ENCODE measurements around the gene WWOX. TPM values are rescaled to one million over a fixed set of nuclear protein-coding genes. Genes with fewer than 3 reads are reported as not detected.

The WWOX gene
- total RNA-seq, 1 experiment from 2014 or later = 20.3 TPM

DNA sequence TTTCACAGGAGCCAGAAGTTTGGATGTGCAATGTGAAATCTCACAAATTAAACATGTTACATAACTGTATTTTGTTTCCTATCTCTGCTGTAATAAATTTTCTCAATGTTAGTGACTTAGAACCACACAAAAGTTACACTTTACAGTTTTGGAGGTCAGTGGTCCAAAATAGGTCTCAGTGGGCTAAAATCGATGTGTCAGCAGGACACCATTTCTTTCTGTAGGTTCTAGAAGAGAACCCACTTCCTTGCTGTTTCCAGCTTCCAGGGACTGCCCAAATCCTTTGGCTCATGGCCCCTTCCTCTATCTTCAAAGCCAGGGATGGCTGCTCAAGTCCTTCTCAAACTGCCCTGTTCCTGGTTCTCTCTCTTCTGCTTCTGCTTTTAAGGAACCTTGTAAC lies 252.7 kb downstream of the WWOX start:
- DNase-seq (ENCODE audit: low read depth) = no peak

DNA sequence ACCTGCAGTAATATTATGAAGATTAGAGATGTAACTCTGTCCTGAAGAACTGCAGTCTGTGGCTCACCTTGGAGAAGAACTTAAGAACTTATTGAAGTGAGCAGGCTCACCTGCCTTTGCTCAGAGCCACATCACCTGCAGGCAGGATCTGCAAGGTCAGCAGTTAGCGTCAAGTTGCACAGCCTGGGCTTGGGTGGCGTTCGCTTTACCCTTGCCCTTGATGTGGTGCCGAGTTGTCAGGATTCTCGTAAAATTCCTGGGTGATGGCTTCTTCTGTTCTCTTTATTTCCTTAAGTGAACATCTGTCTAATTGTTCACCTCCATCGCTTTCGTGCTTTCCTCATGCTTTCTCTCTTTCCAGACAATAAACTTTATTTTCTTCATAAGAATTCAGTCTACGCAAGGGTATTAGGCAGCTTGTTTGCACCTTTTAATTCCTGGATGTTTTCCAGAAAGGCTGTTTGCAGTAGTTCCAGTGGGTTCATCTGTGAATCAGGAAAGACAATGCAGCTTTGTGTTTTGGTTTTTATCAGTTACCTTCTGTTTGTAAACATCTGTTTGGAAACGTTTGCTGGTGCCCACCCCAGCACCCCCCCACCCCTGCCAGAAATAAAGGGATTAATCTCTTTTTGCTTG lies 254.3 kb downstream of the WWOX start:
- DNase-seq (ENCODE audit: low read depth) = no peak

DNA sequence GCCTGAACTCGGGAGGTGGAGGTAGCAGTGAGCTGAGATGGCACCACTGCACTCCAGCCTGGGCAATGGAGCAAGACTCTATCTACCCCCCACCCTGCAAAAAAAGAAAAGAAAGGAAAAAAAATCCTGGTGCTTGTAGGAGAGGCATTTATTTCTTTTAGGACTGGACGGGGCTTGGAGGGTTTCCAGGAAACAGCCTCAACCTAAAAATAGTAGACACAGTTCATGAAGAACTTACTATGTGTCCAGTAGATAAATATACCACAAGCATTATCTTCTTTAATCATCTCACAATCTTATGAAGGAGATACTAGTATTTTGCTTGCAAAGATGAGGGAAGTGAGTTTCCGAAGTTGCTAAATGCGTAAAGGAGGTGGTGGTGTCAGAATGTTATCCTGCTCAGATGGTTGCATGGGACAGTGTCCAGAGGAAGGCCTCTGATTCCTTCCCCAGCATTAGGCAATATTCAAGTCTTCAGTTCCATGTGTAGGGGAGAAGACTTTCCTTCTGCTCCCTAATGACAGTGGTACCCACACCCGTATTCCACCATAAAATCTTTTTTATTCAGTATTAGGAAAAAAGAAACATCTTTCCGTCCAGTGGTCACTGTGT lies 263.2 kb downstream of the WWOX start:
- DNase-seq (ENCODE audit: low read depth) = no peak

DNA sequence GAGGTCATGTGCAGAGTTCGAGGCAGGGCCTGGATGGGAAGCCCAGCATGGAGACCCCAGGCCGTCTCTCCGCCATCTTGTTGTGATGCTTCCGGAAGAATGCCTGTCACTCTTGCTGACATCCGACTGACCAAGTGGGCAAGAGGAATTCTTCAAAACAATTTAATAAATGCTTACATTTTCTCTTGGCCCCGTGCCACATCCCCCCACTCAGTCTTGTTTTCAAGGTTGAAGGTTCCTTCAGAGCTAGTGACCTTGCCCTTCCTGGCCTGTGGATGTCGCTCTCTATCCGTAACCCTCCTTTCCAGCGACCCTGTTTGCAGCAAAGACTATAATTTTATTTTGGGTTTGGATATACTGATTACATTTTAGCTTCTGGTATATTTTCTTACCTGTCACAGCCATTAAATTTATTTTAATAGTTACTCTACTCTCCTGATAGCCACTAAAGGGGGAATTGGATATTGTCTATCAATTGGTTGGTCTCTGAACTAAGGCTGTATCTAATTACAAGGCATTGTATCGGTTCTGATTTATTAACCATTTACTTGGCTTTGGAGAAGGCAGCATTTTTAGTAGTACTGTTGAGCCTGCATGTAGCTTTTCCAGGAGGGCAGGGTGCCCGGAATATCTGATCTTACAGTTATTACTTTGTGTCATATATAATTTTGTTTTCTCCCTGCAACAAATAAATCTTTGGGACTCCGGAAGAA lies 264.5 kb downstream of the WWOX start:
- DNase-seq (ENCODE audit: low read depth) = no peak

DNA sequence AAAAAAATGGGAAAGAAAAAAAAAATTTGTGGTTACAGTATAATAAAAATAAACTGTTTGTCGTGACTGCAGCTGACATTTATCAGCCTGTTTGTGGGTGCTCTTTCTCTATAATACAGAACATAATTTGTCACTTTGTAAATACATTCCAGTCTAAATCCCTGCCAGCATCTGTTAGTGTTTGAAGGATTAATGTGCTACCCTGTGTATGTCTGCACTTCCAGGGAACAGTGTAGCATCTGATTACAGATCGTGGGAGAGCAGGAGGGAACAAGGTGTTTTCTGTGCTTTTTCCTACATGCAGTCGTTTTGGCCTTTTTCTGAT lies 265.1 kb downstream of the WWOX start:
- DNase-seq (ENCODE audit: low read depth) = no peak

DNA sequence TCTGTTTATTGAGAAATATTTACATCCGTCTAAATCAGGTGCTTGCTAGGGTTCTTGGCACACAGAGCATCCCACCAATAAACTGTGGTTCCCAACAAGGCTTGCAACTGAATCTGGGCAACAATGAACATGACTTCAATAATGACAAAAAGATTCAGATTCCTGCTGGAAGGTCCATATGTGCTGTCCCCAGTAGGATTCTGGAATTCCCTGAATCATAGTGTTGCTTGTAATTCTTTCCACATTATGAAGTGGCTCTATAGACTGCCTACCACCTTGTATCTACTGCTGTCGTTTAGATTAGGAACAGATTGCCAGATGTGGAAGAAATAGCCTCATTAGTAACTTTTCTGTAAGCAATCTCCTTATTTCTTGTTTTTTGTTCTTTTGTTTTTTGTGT lies 265.9 kb downstream of the WWOX start:
- DNase-seq (ENCODE audit: low read depth) = no peak

DNA sequence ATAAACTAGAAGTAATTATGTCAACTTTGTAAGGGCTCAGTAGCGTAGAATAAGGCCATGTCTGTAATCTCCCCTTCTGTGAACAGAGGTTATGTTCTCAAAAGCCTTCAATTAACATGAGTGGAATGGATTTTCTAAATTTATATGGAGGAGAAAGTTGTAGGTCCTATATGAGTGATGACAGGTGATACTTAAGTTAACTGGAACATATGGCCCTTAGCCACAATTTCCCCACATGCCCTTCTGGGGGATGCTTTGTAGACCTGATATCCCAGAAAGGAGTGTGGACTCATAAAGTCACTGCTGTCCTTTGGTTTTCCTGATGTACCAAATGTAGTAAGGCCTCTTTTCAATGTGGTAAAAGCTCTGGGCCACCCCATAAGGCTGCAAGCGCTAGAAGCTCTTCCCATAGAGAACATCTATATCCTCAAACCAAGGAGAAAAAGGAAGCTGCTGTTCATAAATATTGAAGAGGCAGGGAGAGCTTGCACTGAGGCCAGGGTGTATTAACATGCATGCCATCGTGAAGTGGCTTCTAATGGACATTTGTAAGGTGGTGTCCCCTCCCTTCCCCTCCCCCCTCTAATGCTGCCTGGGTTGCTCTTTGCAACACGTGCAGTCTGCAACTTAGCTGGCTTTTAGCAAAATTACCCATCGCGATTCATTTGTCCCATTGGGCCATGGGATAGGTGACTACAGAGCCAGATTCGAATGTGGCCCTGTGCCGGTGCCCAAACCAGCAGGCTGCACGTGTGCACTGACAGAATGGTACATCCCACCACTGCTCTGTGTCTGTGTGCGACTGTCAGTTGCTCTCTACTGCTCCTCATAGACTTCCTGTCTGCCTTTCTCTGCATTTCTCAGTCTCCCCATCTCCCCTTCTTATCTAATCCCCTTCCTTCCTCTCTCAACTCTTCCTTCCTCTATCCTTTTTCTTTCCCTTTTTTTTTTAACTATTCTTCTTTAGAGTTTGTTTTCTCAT lies 269.0 kb downstream of the WWOX start:
- no peak for DNase-seq (ENCODE audit: low read depth)

DNA sequence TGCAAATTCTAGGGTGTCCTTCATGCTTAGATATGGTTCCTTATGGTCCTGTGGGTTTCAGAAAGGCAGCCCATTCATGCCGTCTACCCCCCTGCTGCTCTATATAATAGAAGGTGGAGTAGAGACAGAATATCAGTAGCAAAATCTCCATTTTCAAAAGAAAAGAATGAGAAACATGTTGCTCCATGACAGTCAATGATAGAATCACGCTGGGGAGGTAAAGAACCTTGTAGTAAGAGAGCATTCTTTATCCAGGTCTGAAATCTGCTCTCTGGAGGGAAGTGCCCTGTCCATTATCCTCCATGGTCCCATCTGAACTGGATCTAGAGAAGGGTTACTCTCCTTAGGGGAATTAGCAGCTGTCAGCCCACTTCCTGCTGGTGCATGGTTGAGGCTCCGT lies 272.8 kb downstream of the WWOX start:
- DNase-seq (ENCODE audit: low read depth) = no peak

DNA sequence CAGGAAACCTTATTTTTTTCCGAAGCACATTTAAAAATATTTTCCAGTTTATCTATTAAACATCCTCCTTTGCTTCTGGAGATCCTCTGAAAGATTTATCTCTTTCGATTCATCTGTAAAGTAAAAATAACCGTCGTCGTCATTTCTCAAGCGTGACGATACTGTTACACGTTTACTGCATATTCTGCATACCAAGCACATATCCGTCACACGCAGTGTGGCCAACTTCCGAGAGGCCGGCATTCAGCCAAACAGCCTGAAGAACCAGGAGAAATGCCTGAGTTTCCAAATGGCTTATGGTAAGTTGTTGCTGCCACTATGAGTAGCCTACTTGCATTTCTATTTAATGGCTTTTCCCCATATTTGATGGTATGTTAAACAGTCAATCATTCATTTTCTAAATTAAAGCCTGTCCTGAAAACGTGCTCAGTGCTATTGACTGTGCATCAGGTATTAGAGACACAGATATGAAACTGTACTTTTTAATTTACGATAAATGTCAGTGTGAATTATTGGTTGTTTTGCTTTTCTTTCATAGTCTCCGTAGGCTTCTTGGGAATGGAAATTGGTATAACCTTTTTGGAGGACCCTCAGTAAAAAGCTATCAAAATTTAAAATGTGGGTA lies 275.7 kb downstream of the WWOX start:
- DNase-seq (ENCODE audit: low read depth) = no peak

DNA sequence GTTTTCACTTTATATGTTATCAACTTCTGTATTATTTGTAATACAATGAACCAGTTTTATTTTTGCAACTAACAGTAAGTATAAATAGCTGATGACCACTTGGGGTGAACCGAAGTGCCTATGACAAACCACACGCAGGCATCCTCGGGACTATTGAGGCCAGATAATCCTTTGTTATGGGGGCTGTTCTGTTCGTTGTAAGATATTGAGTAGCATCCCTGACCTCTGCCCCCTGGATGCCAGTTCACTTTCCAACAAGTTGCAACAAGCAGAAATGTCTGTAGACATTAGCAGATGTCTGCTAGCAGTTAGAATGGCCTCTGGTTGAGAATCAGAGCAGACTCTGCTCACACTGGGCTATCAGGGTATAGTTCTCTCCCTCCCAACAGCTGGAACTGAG lies 277.0 kb downstream of the WWOX start:
- no peak for DNase-seq (ENCODE audit: low read depth)

DNA sequence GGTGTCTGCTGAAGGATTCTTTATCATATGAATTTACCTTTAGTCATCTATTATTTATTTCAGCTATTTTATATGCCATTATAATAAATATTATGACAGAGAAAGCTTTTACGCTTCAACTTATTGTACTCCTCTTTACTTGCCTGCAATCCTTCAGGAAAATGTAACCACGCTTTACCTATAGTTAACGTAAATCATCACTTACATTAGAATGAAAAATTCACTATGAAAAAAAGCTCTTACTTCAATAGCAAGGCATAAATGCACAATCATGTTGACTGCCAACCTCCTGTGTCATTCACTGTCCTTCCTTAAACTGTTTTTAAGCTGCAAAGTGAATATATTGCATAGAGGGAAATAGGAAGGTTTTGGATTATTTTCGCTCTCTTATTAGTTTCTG lies 277.9 kb downstream of the WWOX start:
- DNase-seq (ENCODE audit: low read depth) = no peak

DNA sequence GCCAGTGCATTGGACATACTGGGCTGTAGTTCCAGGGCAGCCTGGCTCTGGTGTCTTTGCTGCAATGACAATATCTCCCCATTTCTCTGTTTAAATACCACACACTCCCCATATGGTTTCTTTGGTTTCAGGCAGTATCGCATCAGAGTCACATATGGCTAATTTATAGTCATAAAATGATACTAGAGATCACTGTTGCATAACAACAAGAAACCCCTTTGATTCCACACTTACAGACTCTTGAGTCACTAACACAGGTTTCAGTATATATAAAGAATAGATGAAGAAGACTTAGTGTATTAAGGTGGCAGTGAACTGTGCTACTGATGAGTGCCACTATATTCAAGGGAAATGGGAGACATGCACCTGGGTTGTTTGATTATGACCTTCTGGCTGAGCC lies 281.6 kb downstream of the WWOX start:
- DNase-seq (ENCODE audit: low read depth) = no peak

DNA sequence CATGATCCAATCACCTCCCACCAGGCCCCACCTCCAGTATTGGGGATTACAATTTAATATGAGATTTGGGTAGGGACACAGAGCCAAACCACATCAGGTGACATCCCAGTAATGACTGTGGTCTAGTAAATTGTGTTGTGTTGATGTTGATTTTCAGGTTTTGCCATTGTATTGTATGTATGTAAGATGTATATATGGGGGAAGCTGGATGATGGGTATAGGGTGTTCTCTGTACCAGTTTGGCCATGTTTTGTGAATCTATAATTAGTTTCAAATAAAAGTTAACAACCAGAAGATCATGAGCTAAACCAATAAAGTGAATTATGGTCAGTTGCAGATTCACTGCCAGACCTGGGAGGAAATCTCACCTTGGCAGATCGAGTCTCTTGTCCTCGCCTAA lies 283.7 kb downstream of the WWOX start:
- no peak for DNase-seq (ENCODE audit: low read depth)

DNA sequence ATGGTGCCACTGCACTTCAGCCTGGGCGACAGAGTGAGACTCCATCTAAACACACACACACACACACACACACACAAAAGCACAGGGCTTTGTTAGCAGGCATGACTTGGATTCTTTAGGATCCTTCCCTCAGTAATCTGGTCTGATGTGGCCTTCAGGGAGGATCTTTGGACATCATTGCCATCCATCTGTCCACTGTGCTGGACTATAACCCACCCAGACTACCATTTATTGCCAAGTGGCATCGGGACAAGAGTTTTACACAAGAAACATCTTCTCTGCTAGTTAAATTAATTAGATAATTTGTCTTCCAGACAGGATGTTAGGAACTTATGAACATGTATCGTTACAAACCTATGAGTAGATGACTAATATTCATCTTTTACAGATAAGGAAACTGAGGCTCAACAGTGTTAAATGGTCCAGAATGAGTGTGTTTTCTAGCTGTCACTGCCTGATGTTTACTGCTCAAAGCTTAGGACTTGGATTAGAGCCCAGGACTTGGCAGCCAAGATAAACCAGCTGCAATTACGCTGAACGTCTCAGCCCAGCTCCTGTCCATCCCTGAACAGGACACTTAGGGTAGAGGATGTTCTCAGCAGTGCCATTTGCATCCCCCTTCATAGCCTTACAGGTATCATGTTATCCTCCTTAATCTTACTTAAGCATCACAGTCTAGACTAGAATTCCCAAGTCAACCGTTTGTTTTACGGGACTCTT lies 285.8 kb downstream of the WWOX start:
- no peak for DNase-seq (ENCODE audit: low read depth)

DNA sequence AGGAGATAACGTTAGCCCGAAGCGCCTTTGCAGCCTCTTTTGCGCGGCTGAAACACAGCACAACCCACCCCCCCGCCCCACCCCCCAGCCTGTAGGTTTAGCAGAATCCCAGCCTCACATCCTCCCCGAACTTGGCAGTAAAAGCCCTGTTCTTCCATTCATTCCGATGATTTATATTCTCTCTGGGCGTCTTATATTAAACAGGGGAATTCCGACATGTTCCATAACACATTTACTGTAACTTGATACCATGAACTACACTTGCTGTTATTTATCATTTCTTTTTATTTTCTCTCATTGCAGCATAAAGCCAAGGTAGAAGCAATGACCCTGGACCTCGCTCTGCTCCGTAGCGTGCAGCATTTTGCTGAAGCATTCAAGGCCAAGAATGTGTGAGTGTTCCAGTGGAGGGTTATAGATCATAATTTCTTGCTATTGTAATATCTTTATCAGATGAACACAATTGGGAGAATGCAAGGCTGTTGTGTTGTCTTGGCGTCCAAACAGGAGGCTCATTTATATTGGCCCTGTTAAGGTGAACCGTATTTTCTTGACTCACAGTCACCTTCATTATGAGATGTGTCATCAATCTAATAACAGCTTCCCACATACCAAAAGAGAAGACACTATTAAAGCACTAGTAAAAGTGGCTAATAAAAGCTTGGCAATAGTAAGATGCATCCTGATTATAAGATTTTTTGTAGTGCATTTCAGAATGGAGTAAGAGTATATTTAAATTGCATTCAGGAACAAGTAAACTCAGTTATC lies 287.3 kb downstream of the WWOX start:
- no peak for DNase-seq (ENCODE audit: low read depth)

DNA sequence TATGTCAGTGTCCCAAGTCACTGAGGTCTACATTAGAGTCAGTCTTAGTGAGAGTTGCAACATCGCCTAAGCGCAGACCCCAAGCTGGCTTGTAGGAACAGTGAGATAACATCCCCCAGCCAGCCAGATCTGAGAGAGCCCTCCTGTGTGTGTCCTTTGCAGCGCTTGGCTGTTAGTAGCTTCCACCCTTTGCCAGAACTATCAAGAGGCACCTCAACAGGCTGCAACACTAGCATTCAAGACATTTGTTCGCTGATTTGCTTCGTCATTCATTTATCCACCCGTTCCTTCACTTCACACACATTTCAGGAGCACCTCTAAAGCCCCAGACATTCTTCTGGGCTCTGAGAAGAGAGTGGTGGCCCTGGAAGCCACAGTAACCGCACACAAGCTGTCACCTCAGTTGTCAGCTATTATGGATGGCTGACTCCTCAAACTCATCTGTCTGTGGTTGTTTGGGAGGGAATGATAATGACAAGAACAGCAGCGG lies 289.6 kb downstream of the WWOX start:
- DNase-seq (ENCODE audit: low read depth) = no peak

DNA sequence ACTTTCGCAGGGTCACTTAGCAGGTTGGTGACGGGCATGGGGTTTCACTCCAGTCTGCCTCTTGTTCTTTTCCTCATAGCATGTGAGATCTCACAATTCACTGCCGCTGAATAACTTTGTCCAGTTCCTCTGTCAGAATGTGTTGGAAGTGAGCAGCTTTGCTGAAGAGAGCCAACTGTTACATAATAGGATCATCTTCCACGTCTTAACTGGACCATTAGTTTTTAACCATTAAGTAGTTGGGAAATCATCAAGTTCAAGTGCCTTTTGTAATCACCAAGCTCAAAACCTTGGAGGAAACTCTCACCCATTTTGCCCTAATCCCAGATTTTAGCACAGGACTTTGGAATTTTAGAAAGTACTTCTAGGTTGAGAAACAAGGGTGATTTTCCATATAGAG lies 290.6 kb downstream of the WWOX start:
- DNase-seq (ENCODE audit: low read depth) = no peak

DNA sequence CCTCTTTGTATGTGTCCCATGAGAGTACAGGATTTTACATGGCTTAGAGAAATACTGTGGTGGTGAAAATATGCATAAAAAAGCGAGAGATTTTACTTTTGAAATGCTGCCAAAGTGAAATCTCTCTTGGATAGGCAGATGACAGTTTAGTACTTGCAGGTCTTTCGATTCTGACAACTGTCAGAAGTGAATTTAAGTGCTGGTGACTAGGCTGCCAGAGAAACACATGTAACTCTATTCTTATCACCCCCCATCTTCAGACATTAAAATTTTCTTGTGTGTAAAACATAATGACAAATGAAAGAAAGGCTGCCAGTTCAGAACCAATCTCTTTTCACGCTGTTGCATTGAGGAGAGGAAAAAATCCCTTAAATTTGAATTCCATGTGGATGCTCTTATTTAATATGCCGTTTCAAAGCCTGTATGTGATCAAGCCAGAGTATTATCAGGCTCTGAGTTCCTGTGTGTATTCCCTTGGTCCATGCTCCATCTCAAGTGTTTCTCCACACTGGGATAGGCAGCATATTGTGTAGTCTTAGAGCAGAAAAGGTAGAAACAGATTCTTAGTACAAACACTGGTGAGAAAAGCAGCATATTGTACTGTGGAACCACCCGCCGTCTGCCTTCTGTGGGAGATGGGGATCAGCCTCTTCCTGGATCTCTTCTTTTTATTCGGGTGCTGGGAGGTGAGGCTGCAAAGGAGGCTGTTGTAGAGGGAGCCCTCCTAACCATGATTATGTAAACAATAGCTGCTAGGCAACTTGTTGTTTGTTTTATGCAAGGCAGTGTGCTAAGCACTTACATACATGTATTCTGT lies 291.3 kb downstream of the WWOX start:
- no peak for DNase-seq (ENCODE audit: low read depth)

DNA sequence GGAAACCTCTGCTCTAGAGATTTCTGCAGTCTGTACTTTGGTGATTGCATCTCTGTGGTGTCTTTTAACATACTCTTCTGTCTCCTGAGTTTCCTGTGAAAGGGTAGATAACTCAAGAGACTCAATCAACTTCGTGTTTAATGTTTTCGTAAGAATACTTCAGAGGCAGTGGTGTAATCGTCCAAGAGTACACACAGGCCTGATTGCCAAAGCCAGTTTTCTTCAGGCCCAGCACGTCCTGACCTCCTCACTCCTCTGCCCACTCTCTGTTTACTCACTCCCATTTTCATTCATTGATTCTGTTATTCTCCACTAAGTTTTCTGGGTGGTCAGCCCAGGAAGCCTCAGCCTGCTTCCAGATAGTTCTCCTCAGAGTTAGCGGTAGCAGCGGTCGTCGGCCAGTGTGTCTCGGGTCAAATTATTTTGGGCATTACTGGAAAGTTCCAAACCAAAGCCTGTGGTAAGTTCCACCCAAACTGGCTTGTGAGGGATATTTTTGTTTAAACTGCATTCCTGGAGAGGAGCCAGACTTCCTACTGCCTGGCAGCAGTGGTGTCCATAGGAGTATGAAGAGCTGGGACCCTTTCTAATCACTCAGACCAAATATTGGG lies 293.2 kb downstream of the WWOX start:
- no peak for DNase-seq (ENCODE audit: low read depth)
